ENCODE data around the gene SOX9. TPM values are rescaled to one million over a fixed set of nuclear protein-coding genes. Genes with fewer than 3 reads are reported as not detected.
A peak's percentile ranks its signal among the peaks of the same experiment; 100 is the strongest.
"Not testable (repeated sequence)": the region's sequence is repeated elsewhere in the genome, so short reads cannot be mapped to it uniquely, and the experiment has no call there.

Gene SOX9
- total RNA-seq, 1 experiment from 2014 or later = 0.38 TPM

GRCh38 chr17:72101526-72101925 lies 19.3 kb upstream of the SOX9 start:
- no peaks in the 10 kb centered on the region for H3K36me3 ChIP-seq (replicated peaks; ENCODE audit: control insufficient read depth, insufficient read depth, low read length)
- no peak overlapping the region for H3K4me3 ChIP-seq (ENCODE audit: insufficient read depth, low read depth, low read length)
- H3K27me3 ChIP-seq (ENCODE audit: control insufficient read depth, insufficient read depth, low read length) = no peaks in the 10 kb centered on the region
- no peak for DNase-seq

DNA sequence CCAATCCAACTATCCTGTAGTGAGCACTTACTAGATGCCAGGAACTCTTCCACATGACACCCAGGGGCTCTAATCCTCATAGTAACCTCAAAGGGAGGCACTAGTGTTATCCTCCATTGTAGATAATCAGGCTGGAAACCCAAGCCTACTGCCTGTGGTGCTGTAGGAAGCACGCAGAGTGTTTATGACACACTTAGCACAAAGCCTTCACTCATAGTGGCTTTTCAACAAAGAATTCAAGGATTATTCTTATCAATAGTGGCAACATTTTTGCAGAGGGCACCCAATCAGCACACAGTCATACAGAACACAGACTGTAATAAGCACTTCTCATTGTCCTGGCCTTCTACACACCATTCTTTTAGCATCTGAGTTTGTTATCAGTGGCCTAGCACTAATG lies 18.5 kb upstream of the SOX9 start:
- DNase-seq = no peak
- no peaks in the 10 kb centered on the region for H3K27me3 ChIP-seq (ENCODE audit: control insufficient read depth, insufficient read depth, low read length)

DNA sequence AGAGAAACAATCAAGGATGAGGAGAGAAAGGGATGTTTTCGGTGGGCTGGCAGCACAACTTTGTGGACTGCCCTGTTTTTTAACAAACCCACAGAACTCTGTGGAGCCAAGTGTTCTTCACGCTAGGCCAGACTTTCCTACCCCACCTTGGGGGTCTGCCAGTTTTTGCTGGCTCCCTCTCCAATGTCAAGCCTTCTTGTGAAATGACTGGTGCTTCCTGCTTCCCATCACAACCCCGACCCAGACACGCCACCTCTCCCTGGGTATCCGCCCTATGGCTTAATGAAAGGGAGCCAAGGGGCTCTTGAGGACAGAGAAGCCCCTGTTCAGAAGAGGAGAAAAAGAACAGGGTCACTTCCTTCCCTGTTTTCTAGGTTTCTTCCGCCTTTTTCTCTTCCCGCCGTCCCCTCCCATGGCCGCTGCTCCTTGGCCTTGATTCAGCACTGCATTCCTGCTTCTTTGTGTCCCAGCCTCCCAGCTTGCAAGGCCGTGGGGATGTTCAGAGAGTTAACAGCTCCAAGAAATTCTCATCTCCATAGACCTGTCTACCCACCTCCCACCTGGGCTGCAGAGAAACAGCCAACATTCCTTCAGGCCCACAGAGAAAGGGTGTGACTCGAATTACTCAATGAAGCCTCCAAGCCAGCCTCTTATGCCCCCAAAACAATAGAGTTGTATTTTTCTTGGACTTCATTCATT lies 16.5 kb upstream of the SOX9 start:
- H3K4me3 ChIP-seq (ENCODE audit: insufficient read depth, low read depth, low read length) = no peak overlapping the region
- no peaks in the 10 kb centered on the region for H3K36me3 ChIP-seq (replicated peaks; ENCODE audit: control insufficient read depth, insufficient read depth, low read length)
- no peak for DNase-seq
- no peaks in the 10 kb centered on the region for H3K27me3 ChIP-seq (ENCODE audit: control insufficient read depth, insufficient read depth, low read length)

More for the DNA sequence above, 18.5 kb upstream of the SOX9 start:
- H3K4me3 ChIP-seq (ENCODE audit: insufficient read depth, low read depth, low read length) = no peak overlapping the region
- no peaks in the 10 kb centered on the region for H3K36me3 ChIP-seq (replicated peaks; ENCODE audit: control insufficient read depth, insufficient read depth, low read length)

DNA sequence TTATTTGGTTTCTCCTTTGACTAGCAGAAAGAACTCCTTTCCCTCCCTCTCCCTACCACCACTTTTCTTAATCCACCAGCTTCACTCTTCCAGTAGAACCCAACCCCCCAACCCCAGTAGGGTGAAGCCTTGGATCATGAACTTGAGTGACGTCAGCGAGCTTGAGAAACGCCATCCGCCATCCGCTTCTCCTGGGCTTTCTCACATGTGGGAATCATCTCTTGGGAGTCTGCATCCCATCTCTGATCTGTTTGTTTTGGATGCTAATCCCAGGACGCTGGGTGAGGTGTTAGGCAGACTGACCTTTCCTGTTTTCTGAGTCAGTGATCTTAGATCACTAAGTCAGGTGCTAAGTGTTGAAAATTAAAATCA lies 16.0 kb upstream of the SOX9 start:
- DNase-seq = no peak
- H3K36me3 ChIP-seq (replicated peaks; ENCODE audit: control insufficient read depth, insufficient read depth, low read length) = no peaks in the 10 kb centered on the region
- no peak overlapping the region for H3K4me3 ChIP-seq (ENCODE audit: insufficient read depth, low read depth, low read length)
- no peaks in the 10 kb centered on the region; the same call in 1 of the 2 replicates for H3K27me3 ChIP-seq (ENCODE audit: control insufficient read depth, insufficient read depth, low read length)

GRCh38 chr17:72107100-72107499 lies 13.7 kb upstream of the SOX9 start:
- Histone ChIP-seq H3K36me3 (replicated peaks; ENCODE audit: control insufficient read depth, insufficient read depth, low read length) (no peaks in the 10 kb centered on the region), H3K4me3 (ENCODE audit: insufficient read depth, low read depth, low read length) (no peak overlapping the region)

GRCh38 chr17:72110231-72110941 lies 10.4 kb upstream of the SOX9 start:
- Histone ChIP-seq H3K4me3 (ENCODE audit: insufficient read depth, low read depth, low read length) (no peak overlapping the region), H3K27me3 (ENCODE audit: control insufficient read depth, insufficient read depth, low read length) (peaks cover 19% of the 10 kb centered on the region), H3K36me3 (replicated peaks; ENCODE audit: control insufficient read depth, insufficient read depth, low read length) (no peaks in the 10 kb centered on the region)
- DNase-seq = no peak

More at GRCh38 chr17:72107100-72107499, 13.7 kb upstream of the SOX9 start:
- H3K27me3 ChIP-seq (ENCODE audit: control insufficient read depth, insufficient read depth, low read length) = peaks cover 2% of the 10 kb centered on the region
- DNase-seq = no peak

DNA sequence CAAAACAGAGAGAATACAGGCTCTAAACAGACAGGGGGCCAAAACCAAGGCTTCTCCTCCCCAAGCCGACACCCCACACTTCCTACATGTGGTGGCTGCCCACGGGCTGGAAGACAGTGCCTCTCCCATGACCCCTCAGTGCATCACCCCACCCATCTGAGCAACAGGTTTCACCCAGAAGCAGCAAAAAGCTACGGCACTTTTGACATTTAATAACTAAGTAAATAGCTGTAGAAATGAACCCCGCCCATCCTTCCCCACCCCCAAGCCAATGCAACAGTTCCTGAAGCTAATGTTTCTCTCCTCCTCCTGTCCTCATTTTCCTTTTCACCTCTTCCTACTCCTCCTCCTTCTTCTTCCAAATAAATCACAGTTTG lies 9.9 kb upstream of the SOX9 start:
- Histone ChIP-seq H3K4me3 (ENCODE audit: insufficient read depth, low read depth, low read length) (no peak overlapping the region), H3K36me3 (replicated peaks; ENCODE audit: control insufficient read depth, insufficient read depth, low read length) (no peaks in the 10 kb centered on the region), H3K27me3 (ENCODE audit: control insufficient read depth, insufficient read depth, low read length) (peaks cover 24% of the 10 kb centered on the region)
- DNase-seq = no peak

GRCh38 chr17:72111336-72111923 lies 9.4 kb upstream of the SOX9 start:
- H3K27me3 ChIP-seq (ENCODE audit: control insufficient read depth, insufficient read depth, low read length) = peaks cover 29% of the 10 kb centered on the region
- no peaks in the 10 kb centered on the region for H3K36me3 ChIP-seq (replicated peaks; ENCODE audit: control insufficient read depth, insufficient read depth, low read length)
- H3K4me3 ChIP-seq (ENCODE audit: insufficient read depth, low read depth, low read length) = no peak overlapping the region
- DNase-seq = no peak

- not testable (repeated sequence) for H3K4me3 ChIP-seq (ENCODE audit: insufficient read depth, low read depth, low read length); H3K36me3 ChIP-seq (replicated peaks; ENCODE audit: control insufficient read depth, insufficient read depth, low read length); DNase-seq
- H3K27me3 ChIP-seq (ENCODE audit: control insufficient read depth, insufficient read depth, low read length) = peaks cover 34% of the 10 kb centered on the region
Measured at GRCh38 chr17:72111926-72112325, 8.9 kb upstream of the SOX9 start.

- H3K36me3 ChIP-seq (replicated peaks; ENCODE audit: control insufficient read depth, insufficient read depth, low read length) = no peaks in the 10 kb centered on the region
Measured at GRCh38 chr17:72113751-72114150, 7.1 kb upstream of the SOX9 start.

DNA sequence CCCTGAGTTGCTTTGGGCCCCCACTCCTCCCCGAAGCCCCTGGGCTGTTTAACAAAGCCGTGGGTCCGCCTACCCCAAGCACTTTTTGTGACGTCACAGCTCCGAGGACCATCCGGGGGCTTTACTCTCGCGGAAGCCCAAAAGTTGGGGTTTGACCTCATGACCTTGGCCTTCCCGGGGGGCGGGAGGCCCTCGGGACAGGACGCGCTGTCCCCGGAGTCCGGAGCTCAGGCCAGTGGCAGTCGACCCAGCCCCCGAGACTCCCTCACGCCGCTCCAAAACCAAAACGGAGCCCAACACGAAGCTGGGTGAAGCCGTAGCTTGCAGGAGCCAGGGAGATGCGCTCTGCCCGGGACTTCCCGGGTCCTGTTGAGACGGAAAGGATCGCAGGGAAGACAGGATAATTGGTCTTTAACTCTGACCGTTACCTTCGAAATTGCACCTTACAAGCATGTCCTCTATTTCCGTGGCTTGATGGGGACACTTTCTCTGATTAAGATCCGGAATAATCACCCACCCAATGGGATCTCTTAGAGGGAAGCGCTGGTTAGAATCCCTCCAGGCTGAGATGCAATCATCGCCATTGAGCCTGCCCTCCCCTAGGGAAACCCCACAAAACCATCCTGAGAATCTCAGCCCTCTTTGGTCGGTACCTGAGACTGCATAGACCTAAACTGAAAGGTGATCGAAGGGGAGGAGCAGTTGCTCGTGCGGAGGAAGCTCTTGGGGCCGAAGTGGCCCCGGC lies 4.9 kb upstream of the SOX9 start:
- peaks cover 69% of the 10 kb centered on the region for H3K27me3 ChIP-seq (ENCODE audit: control insufficient read depth, insufficient read depth, low read length)
- H3K4me3 ChIP-seq (ENCODE audit: insufficient read depth, low read depth, low read length) = peak overlapping the region; percentile 45
- peak; percentile 75 for DNase-seq
- no peaks in the 10 kb centered on the region for H3K36me3 ChIP-seq (replicated peaks; ENCODE audit: control insufficient read depth, insufficient read depth, low read length)

More at GRCh38 chr17:72113751-72114150, 7.1 kb upstream of the SOX9 start:
- Histone ChIP-seq H3K27me3 (ENCODE audit: control insufficient read depth, insufficient read depth, low read length) (peaks cover 53% of the 10 kb centered on the region), H3K4me3 (ENCODE audit: insufficient read depth, low read depth, low read length) (no peak overlapping the region)
- no peak for DNase-seq

DNA sequence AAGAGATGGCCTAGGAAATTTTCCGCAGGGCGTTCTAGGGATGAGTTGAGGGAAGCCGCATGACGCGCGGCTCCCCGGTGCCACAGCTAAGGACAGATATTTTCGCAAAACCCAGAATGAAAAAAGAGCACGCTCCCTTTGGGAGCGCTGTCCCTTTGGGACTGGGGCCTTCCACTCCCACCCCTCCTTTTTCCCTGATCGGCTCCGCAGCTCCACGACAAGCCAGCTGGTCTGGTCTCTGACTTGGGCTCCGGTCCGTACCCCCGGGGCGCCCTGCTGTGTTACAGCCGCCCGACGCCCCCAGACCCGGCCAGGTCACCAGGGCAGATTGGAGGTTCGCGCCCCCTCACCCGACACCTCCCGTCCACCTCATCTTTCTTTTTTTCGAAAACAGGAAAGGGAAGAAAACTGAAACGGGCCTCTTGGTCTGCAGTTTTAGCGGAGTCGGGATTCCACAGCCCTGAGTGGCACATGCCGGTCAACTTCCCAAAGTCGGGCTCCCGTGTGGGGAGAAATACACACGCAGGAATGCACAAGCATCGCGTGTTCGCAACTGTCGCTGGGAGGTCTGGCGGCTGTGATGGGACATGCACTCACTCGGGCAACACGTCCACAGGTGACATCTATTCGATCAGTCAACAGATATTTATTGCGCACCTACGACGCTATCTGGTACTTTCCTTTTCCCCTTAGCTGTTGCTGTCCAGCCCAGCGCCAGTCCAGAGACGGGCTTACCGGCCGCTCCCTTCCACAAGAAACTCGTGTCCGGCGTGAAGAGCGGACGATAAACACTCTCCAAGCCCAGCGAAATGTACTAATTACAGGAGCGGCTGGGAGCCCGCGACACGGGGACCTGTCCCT lies 3.9 kb upstream of the SOX9 start:
- DNase-seq = peak; percentile 53
- Histone ChIP-seq H3K4me3 (ENCODE audit: insufficient read depth, low read depth, low read length) (peak overlapping the region; percentile 45; the same call in 1 of the 2 replicates), H3K27me3 (ENCODE audit: control insufficient read depth, insufficient read depth, low read length) (peaks cover 77% of the 10 kb centered on the region), H3K36me3 (replicated peaks; ENCODE audit: control insufficient read depth, insufficient read depth, low read length) (no peaks in the 10 kb centered on the region)

DNA sequence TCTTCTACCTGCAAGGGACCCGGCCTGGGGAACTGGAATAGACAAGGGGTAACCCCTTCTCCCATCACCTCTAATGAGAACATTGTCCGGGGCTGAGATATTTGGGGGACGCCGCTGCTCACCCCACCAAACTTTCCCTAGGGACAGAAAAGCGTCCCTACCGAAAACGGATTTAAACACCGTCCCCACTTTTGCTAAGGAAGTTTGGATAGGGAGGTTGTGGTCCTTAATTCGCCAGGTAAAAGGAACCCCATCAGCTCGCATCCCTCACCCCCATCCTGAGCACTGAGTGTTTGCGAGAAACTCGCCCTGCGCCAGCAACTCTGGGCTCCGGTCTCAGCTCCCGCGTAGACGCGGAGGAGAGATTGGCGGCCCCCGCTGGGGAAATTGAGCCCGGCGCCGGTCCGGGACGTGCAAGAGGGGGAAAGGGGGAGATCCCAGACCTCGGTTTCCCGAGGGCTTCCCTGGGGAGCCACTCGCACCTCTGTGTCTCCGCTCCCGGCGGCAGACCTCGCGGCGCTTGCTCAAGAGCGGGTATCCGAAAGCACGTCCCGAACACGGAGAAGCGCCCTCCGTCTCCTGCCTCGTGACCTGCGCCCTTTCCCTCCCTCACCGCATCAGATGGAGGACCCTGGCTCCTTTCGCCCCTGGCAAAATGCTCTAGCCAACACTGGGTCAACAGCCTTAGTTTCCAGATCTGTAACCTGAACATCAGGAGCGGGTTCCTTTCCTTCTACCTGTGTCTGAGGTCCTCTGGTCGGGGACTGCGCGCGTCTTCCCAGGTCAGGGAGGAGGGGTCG lies 3.1 kb upstream of the SOX9 start:
- H3K27me3 ChIP-seq (ENCODE audit: control insufficient read depth, insufficient read depth, low read length) = peaks cover 84% of the 10 kb centered on the region
- H3K36me3 ChIP-seq (replicated peaks; ENCODE audit: control insufficient read depth, insufficient read depth, low read length) = no peaks in the 10 kb centered on the region
- H3K4me3 ChIP-seq (ENCODE audit: insufficient read depth, low read depth, low read length) = peak overlapping the region; percentile 38
- peak; percentile 65 for DNase-seq

Data from H7 (cell line).